Muscle of back (tissue), 11 donors: ENCODE results near the gene PCYOX1L. TPM values are rescaled to one million over a fixed set of nuclear protein-coding genes. Genes with fewer than 3 reads are reported as not detected.

Experiments used
- DNase-seq, 3 donors: peaks; one replicate each; pipeline versions ENCODE4 v3.0.0 to v3.0.0-alpha.2; 2013
- polyA plus RNA-seq, 10 donors: library from polyadenylated mRNA; unstranded; fragments of 120-200 nt; gene quantifications; one replicate each; pipeline ENCODE4 v1.2.1, GENCODE V29; 2013; ENCODE audit not compliant: insufficient read length in 10 of 10

The PCYOX1L gene
- polyA plus RNA-seq, 10 donors: 7.1 to 11.7 (median 9.0) TPM

GRCh38 chr5:149406203-149406978 lies 48.5 kb downstream of the PCYOX1L start:
- DNase-seq: peak; percentile 83 to 98 (median 92)

- no peak for DNase-seq
Measured at GRCh38 chr5:149406979-149407306, 49.1 kb downstream of the PCYOX1L start.

GRCh38 chr5:149407323-149408251 lies 49.7 kb downstream of the PCYOX1L start:
- peak in 1 of 3 donors; percentile 63 for DNase-seq

GRCh38 chr5:149408252-149409099 lies 50.6 kb downstream of the PCYOX1L start:
- no peak for DNase-seq

- DNase-seq: no peak
Measured at GRCh38 chr5:149409268-149409948, 51.6 kb downstream of the PCYOX1L start.

GRCh38 chr5:149410071-149410470 lies 52.2 kb downstream of the PCYOX1L start:
- no peak for DNase-seq

GRCh38 chr5:149410721-149411432 lies 53.0 kb downstream of the PCYOX1L start:
- no peak for DNase-seq

GRCh38 chr5:149411738-149412519 lies 54.1 kb downstream of the PCYOX1L start:
- DNase-seq: no peak

- DNase-seq: no peak
Measured at GRCh38 chr5:149412783-149413476, 55.1 kb downstream of the PCYOX1L start.

GRCh38 chr5:149413477-149414210 lies 55.8 kb downstream of the PCYOX1L start:
- no peak for DNase-seq

- DNase-seq: peak in 1 of 3 donors; percentile 75
Measured at GRCh38 chr5:149414405-149415065, 56.7 kb downstream of the PCYOX1L start.

- no peak for DNase-seq
Measured at GRCh38 chr5:149415066-149415967, 57.5 kb downstream of the PCYOX1L start.

GRCh38 chr5:149416987-149417710 lies 59.3 kb downstream of the PCYOX1L start:
- DNase-seq: peak in 2 of 3 donors; percentile 52 to 87

GRCh38 chr5:149417711-149418368 lies 60.0 kb downstream of the PCYOX1L start:
- DNase-seq: no peak

- no peak for DNase-seq
Measured at GRCh38 chr5:149418910-149419531, 61.2 kb downstream of the PCYOX1L start.
